Liver (tissue), 3 donors: ENCODE data around the gene ARHGAP19.

Experiments
- CTCF ChIP-seq: fragments of 150-350 bp; IDR thresholded peaks from 2 replicates; pipeline ENCODE4 v1.5.1; 2017; ENCODE audit warnings: improper control_type of control experiment, low read depth, low read length; ENCODE audit not compliant: missing input control
- FOXA1 ChIP-seq: IDR thresholded peaks from 2 replicates; pipeline ENCODE4 v1.6.1; 2016; ENCODE audit warnings: antibody characterized with exemption
- TAF1 ChIP-seq: conservative IDR thresholded peaks from 2 replicates; pipeline ENCODE4 v1.6.1; 2016; ENCODE audit warnings: antibody characterized with exemption, mild to moderate bottlenecking
- TF ChIP-seq, protein P1 (sequence below): IDR thresholded peaks from 2 replicates; pipeline ENCODE4 v1.6.1; 2016; ENCODE audit warnings: antibody characterized with exemption
- TF ChIP-seq, protein P2 (sequence below): IDR thresholded peaks from 2 replicates; pipeline ENCODE4 v1.6.1; 2016; ENCODE audit warnings: antibody characterized with exemption
- donor health status: healthy.
- donor health status: healthy.

- TF ChIP-seq TAF1: no peak
- TF ChIP-seq FOXA1: no peak
- no peak for TF ChIP-seq CTCF
- TF ChIP-seq, protein P1, sequence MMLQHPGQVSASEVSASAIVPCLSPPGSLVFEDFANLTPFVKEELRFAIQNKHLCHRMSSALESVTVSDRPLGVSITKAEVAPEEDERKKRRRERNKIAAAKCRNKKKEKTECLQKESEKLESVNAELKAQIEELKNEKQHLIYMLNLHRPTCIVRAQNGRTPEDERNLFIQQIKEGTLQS: no peak
- TF ChIP-seq, protein P2, sequence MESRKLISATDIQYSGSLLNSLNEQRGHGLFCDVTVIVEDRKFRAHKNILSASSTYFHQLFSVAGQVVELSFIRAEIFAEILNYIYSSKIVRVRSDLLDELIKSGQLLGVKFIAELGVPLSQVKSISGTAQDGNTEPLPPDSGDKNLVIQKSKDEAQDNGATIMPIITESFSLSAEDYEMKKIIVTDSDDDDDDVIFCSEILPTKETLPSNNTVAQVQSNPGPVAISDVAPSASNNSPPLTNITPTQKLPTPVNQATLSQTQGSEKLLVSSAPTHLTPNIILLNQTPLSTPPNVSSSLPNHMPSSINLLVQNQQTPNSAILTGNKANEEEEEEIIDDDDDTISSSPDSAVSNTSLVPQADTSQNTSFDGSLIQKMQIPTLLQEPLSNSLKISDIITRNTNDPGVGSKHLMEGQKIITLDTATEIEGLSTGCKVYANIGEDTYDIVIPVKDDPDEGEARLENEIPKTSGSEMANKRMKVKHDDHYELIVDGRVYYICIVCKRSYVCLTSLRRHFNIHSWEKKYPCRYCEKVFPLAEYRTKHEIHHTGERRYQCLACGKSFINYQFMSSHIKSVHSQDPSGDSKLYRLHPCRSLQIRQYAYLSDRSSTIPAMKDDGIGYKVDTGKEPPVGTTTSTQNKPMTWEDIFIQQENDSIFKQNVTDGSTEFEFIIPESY: no peak
Observed at GRCh38 chr10:97226398-97226797, 66.0 kb downstream of the ARHGAP19 start.
